Measurements from ENCODE around the gene BANP. TPM values are rescaled to one million over a fixed set of nuclear protein-coding genes. Genes with fewer than 3 reads are reported as not detected.

The BANP gene
- total and polyA plus RNA-seq, 12 donors: 6.1 to 20.4 (median 13.5) TPM

DNA sequence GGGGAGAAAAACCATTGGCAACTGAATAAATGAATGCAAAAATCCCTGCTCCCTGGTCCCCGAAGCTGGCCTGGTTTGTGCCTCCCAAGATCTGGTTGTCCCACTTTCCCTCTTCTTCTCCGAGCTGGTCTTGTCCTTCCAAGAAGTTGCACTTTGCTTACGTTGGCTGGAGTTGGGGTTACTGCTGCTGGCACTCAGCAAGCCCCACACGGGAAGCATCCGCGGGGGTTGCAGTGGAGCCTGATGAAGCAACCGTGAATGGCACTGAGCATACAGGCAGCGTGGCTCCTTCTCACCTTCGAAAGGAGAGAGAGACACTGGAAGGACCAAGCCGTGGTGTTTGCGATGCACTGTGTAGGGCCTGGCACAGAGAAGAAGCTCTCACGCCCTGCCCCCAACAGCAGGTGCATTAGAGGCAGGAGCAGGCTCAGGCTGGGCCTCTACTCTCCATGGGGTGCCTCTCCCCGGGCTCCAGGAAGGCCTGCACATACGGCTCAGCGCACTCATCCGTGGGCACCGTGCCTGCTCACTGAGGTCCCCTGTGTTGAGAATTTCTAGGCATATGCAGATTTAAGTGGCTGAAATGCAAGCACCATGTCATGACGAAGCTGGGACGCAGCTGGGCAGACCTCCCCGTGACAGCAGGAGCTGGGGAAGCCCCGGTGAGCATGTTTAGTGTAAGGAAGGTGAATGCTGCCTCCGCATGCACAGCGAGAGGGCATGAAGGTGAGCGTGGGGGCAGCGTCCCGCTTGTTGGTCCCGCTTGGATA is 27.0 kb upstream of the BANP start:
- no peak overlapping the region for H3K4me3 ChIP-seq
- H3K9me3 ChIP-seq: no peaks in the 10 kb centered on the region
- no peak overlapping the region for H3K27ac ChIP-seq
- peaks cover 0 to 13% (median 0%) of the 10 kb centered on the region in 9 donors for H3K4me1 ChIP-seq
- H3K36me3 ChIP-seq: no peaks in the 10 kb centered on the region
- WGBS, 2 donors: 73 to 79% methylated on average over 27 of the region's 27 CpGs
- DNase-seq (no peak), ATAC-seq (no peak)
- intact Hi-C loops (cut with DNase I): no loop called here
- TF ChIP-seq, protein P1, sequence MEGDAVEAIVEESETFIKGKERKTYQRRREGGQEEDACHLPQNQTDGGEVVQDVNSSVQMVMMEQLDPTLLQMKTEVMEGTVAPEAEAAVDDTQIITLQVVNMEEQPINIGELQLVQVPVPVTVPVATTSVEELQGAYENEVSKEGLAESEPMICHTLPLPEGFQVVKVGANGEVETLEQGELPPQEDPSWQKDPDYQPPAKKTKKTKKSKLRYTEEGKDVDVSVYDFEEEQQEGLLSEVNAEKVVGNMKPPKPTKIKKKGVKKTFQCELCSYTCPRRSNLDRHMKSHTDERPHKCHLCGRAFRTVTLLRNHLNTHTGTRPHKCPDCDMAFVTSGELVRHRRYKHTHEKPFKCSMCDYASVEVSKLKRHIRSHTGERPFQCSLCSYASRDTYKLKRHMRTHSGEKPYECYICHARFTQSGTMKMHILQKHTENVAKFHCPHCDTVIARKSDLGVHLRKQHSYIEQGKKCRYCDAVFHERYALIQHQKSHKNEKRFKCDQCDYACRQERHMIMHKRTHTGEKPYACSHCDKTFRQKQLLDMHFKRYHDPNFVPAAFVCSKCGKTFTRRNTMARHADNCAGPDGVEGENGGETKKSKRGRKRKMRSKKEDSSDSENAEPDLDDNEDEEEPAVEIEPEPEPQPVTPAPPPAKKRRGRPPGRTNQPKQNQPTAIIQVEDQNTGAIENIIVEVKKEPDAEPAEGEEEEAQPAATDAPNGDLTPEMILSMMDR (IDR thresholded peaks at IDR 0.05): no peak
- H3K27me3 ChIP-seq: peaks cover 0 to 9% (median 0%) of the 10 kb centered on the region in 7 donors

DNA sequence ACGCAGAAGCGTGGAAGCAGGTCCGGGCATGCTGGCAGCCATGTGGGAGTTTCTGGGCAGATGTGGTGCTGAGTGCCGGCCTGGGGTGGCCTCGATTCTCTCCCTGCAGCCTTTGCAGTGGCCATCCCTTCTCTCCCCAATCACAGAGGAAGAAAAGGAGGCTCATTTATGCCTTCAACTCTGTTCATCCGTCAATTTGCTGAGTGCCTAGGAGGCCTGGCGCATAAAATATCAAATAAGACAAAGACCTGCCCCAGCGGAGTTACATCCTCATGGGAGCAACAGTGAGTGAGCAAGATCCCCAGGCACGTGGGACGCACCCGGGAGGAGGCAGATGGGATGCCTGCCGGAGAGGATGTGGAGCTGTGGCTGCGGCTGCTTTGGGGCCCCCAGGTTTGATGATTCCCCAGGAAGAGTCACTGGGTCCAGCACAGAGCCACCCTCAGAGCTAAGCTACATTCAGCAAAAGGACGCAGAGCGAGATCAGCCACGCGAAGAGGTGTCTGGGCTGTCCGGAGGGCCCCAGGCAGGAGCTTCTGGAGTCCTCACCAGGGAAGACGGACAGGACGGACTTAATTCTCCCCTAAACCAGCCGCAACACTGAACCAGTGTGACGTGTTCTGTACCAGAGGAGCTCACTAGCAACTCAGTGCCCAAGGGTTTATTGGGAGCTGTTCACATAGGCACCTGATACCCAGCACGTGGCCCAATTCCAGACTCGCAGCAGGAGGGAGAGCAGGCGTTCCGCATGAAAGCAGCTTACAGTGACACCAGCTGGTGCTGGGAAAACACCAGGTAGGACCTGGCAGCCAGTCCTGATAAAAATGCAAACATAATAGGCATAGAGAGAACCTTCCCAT is 26.2 kb upstream of the BANP start:
- ATAC-seq (peak in 4 of 8 donors; percentile 16 to 56 (median 40)), DNase-seq (no peak)
- H3K4me3 ChIP-seq: no peak overlapping the region
- H3K9me3 ChIP-seq: no peaks in the 10 kb centered on the region
- peaks cover 0 to 13% (median 0%) of the 10 kb centered on the region in 9 donors for H3K4me1 ChIP-seq
- TF ChIP-seq, protein P1 (IDR thresholded peaks at IDR 0.05): no peak
- H3K36me3 ChIP-seq: no peaks in the 10 kb centered on the region
- 80% methylated on average over 26 of the region's 26 CpGs for WGBS, 2 donors
- H3K27me3 ChIP-seq: peaks cover 0 to 11% (median 4%) of the 10 kb centered on the region in 7 donors
- intact Hi-C loops (cut with DNase I): no loop called here
- no peak overlapping the region for H3K27ac ChIP-seq

DNA sequence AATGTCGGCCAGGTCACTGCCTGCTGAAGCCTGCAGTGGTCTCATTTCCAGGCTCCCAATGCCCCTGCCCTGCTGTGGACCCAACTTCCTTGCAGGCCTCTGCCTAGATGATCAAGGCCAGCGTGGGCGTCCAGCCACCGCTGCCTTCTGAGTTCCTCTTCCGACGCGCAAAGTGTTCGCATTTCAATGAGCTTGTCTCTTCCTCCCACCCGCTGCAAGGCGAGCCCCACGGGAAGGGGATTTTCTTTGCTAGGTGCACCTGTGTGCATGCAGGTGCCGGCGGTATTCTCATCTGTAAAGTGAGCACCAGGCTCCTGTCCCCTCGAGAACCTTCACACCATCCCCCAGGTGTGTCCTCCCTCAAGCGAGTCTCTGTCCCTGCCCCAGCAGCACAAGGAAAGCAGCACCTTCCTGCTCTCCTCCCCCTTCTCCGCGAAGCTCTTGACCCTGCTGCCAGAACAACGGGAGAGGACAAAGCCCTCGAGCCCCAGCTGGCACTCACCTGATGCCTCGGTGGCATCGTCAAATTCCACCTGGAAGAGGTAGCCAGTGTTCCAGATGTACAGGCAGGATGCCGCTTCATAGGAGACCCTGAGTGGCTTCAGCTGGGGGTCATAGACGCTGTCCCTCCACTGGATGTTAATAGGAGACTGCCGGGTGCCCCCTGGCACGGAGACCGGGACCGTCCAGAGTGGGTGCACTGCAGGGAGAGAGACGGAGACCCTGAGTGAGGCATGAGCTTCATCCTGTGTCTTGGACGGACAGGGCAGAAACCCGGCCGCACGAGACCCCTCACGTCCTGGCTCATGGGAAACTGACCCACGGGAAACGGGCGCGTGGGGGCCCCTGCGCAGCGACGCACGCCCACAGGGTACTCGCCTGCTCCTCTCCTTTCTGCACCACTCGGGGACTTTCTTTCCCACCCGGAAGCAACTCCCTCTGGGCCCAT is 24.7 kb upstream of the BANP start:
- ATAC-seq (no peak), DNase-seq (no peak)
- TF ChIP-seq, protein P1 (IDR thresholded peaks at IDR 0.05): no peak
- Histone ChIP-seq H3K27ac (no peak overlapping the region), H3K27me3 (peaks cover 0 to 20% (median 4%) of the 10 kb centered on the region in 7 donors), H3K9me3 (no peaks in the 10 kb centered on the region), H3K4me1 (peaks cover 0 to 13% (median 0%) of the 10 kb centered on the region in 9 donors), H3K36me3 (no peaks in the 10 kb centered on the region), H3K4me3 (no peak overlapping the region)
- WGBS, 2 donors: 69 to 76% methylated on average over 43 to 44 of the region's 44 CpGs
- intact Hi-C loops (cut with DNase I): no loop called here

DNA sequence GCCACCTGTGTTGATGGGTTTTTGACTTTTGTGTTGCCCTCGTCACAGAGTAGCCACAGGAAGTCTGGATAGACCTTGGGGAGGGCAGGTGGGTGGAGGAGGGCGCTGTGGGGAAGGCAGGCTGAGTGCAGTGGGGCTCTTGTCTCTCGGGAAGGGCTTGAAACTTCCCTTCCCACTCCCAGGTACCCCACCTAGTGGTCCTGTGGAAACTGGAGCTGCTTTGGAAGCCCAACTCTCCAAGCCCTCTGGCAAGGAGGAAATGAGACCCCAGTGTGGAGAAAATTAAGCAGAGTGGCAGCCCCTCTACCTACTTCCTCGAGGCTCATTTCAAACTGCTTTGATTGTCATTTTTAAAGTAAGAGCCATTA is 24.1 kb upstream of the BANP start:
- intact Hi-C loops (cut with DNase I): no loop called here
- H3K4me3 ChIP-seq: no peak overlapping the region
- TF ChIP-seq, protein P1 (IDR thresholded peaks at IDR 0.05): no peak
- no peak overlapping the region for H3K27ac ChIP-seq
- peaks cover 0 to 10% (median 0%) of the 10 kb centered on the region in 9 donors for H3K4me1 ChIP-seq
- DNase-seq (no peak), ATAC-seq (no peak)
- H3K27me3 ChIP-seq: peaks cover 0 to 20% (median 4%) of the 10 kb centered on the region in 7 donors
- 30 to 34% methylated on average over 4 of the region's 4 CpGs for WGBS, 2 donors
- H3K9me3 ChIP-seq: no peaks in the 10 kb centered on the region
- no peaks in the 10 kb centered on the region for H3K36me3 ChIP-seq
